ENCODE measurements around the gene RUNX1.

DNA sequence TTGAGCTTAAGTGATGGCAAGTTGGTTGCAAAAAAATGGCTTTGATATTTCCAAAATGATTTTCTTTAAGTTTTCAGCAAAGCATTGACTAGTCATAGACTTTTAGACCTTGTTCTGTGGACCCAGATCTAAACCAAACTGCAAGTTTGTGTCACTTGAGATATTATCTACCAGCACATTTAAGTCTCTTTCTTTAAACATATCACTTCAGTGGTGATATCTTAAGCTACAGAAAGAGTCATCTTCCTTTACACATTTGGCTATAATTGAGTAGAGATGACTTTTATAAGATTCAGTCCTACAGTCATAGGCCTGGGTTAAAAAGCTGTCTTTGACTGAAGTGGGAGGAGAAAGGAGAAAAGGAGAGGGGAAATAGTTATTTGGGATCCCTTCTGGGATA, 95.2 kb downstream of the RUNX1 start:
- TF ChIP-seq POLR2A (IDR thresholded peaks at IDR 0.05; ENCODE audit: low read depth, low read length) (no peak), POLR2AphosphoS5 (IDR thresholded peaks at IDR 0.05; ENCODE audit: low read depth, low read length) (no peak), TAF1 (IDR thresholded peaks at IDR 0.05; ENCODE audit: borderline replicate concordance, low read depth, low read length) (no peak)
